ENCODE data around the gene ZCCHC14.

ZCCHC14 gene

GRCh38 chr16:87469169-87469568 is 23.7 kb downstream of the ZCCHC14 start:
- H4K20me1 ChIP-seq (ENCODE audit: insufficient read depth, low read length), result no peaks in the 10 kb centered on the region
- H3K9ac ChIP-seq (ENCODE audit: low read length), result no peak overlapping the region
- no peaks in the 10 kb centered on the region for H3K9me3 ChIP-seq (replicated peaks; ENCODE audit: insufficient read depth, low read length)
- no peaks in the 10 kb centered on the region for H3K36me3 ChIP-seq (replicated peaks; ENCODE audit: insufficient read depth, low read length)
- no peaks in the 10 kb centered on the region for H3K4me1 ChIP-seq (ENCODE audit: low read length)
- no peak overlapping the region for H3K27ac ChIP-seq (ENCODE audit: low read length)
- H2AFZ ChIP-seq (ENCODE audit: low read length), result no peak overlapping the region
- TF ChIP-seq CTCF (IDR thresholded peaks at IDR 0.05; ENCODE audit: low read length), result no peak
- no peak for TF ChIP-seq EZH2phosphoT487 (IDR thresholded peaks at IDR 0.05; ENCODE audit: low read length)
- no peak for TF ChIP-seq EZH2 (optimal IDR thresholded peaks at IDR 0.05; ENCODE audit: low read depth, low read length)
- no peak for DNase-seq
- no peaks in the 10 kb centered on the region for H3K9me2 ChIP-seq (replicated peaks; ENCODE audit: insufficient read depth, low read length)
- no peaks in the 10 kb centered on the region for H3F3A ChIP-seq (ENCODE audit: insufficient read depth, low read length)
- H3K4me2 ChIP-seq (ENCODE audit: low read depth, low read length), result no peak overlapping the region
- H3K79me2 ChIP-seq (ENCODE audit: low read length), result no peaks in the 10 kb centered on the region
- no peak overlapping the region for H3K4me3 ChIP-seq (ENCODE audit: low read length)
- H3K27me3 ChIP-seq (replicated peaks; ENCODE audit: insufficient read depth, low read length), result no peaks in the 10 kb centered on the region

- Histone ChIP-seq H3K9me3 (replicated peaks; ENCODE audit: insufficient read depth, low read length) (no peaks in the 10 kb centered on the region), H3K79me2 (ENCODE audit: low read length) (no peaks in the 10 kb centered on the region), H3K27ac (ENCODE audit: low read length) (no peak overlapping the region), H3K36me3 (replicated peaks; ENCODE audit: insufficient read depth, low read length) (no peaks in the 10 kb centered on the region), H4K20me1 (ENCODE audit: insufficient read depth, low read length) (no peaks in the 10 kb centered on the region), H3K9me2 (replicated peaks; ENCODE audit: insufficient read depth, low read length) (no peaks in the 10 kb centered on the region), H2AFZ (ENCODE audit: low read length) (no peak overlapping the region), H3F3A (ENCODE audit: insufficient read depth, low read length) (no peaks in the 10 kb centered on the region), H3K4me1 (ENCODE audit: low read length) (no peaks in the 10 kb centered on the region), H3K9ac (ENCODE audit: low read length) (no peak overlapping the region), H3K4me3 (ENCODE audit: low read length) (no peak overlapping the region), H3K4me2 (ENCODE audit: low read depth, low read length) (no peak overlapping the region), H3K27me3 (replicated peaks; ENCODE audit: insufficient read depth, low read length) (no peaks in the 10 kb centered on the region)
- DNase-seq, result no peak
- TF ChIP-seq EZH2 (optimal IDR thresholded peaks at IDR 0.05; ENCODE audit: low read depth, low read length), result no peak
- no peak for TF ChIP-seq EZH2phosphoT487 (IDR thresholded peaks at IDR 0.05; ENCODE audit: low read length)
- no peak for TF ChIP-seq CTCF (IDR thresholded peaks at IDR 0.05; ENCODE audit: low read length)
These were observed 24.3 kb downstream of the ZCCHC14 start for GRCh38 chr16:87468550-87468949.

- no peak overlapping the region for H3K9ac ChIP-seq (ENCODE audit: low read length)
- H3K4me2 ChIP-seq (ENCODE audit: low read depth, low read length), result no peak overlapping the region
- no peak overlapping the region for H2AFZ ChIP-seq (ENCODE audit: low read length)
- H3K27ac ChIP-seq (ENCODE audit: low read length), result no peak overlapping the region
- H3F3A ChIP-seq (ENCODE audit: insufficient read depth, low read length), result no peaks in the 10 kb centered on the region
- DNase-seq, result no peak
- no peaks in the 10 kb centered on the region for H3K27me3 ChIP-seq (replicated peaks; ENCODE audit: insufficient read depth, low read length)
- H3K4me1 ChIP-seq (ENCODE audit: low read length), result no peaks in the 10 kb centered on the region
- H4K20me1 ChIP-seq (ENCODE audit: insufficient read depth, low read length), result no peaks in the 10 kb centered on the region
- no peaks in the 10 kb centered on the region for H3K9me3 ChIP-seq (replicated peaks; ENCODE audit: insufficient read depth, low read length)
- no peaks in the 10 kb centered on the region for H3K36me3 ChIP-seq (replicated peaks; ENCODE audit: insufficient read depth, low read length)
- no peaks in the 10 kb centered on the region for H3K79me2 ChIP-seq (ENCODE audit: low read length)
- H3K9me2 ChIP-seq (replicated peaks; ENCODE audit: insufficient read depth, low read length), result no peaks in the 10 kb centered on the region
- H3K4me3 ChIP-seq (ENCODE audit: low read length), result no peak overlapping the region
- TF ChIP-seq CTCF (IDR thresholded peaks at IDR 0.05; ENCODE audit: low read length) (no peak), EZH2 (optimal IDR thresholded peaks at IDR 0.05; ENCODE audit: low read depth, low read length) (no peak), EZH2phosphoT487 (IDR thresholded peaks at IDR 0.05; ENCODE audit: low read length) (no peak)
These were observed 25.8 kb downstream of the ZCCHC14 start for GRCh38 chr16:87466975-87467501.
